ENCODE measurements around the gene WDR86. TPM values are rescaled to one million over a fixed set of nuclear protein-coding genes. Genes with fewer than 3 reads are reported as not detected.

WDR86 gene
- polyA plus RNA-seq, 1 donor from 2014 or later = 46.2 TPM

DNA sequence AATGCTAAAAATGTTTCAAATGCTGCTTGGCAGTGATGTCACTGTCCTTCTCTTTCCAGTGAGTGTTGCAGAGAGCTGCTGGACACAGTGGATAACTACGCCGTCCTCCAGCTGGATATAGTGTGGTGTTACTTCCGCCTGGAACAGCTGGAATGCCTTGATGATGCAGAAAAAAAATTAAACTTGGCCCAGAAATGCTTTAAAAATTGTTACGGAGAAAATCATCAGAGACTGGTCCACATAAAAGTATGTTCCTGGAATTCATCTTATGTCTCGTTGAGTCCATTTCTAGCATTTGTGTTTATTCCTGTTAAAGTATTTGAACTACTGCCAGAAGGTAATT, 43.0 kb downstream of the WDR86 start:
- Histone ChIP-seq H3K9me3 (ENCODE audit: low read length) (no peaks in the 10 kb centered on the region), H3K27ac (ENCODE audit: low read length) (no peak overlapping the region), H3K36me3 (ENCODE audit: insufficient read depth, low read length) (no peaks in the 10 kb centered on the region), H3K27me3 (ENCODE audit: insufficient read depth, low read depth, low read length) (no peaks in the 10 kb centered on the region), H2AFZ (ENCODE audit: low read depth, low read length) (no peak overlapping the region), H3K4me2 (ENCODE audit: low read length) (no peak overlapping the region), H3K79me2 (replicated peaks; ENCODE audit: insufficient read depth, low read length) (no peaks in the 10 kb centered on the region), H4K20me1 (ENCODE audit: insufficient read depth) (no peaks in the 10 kb centered on the region), H3K4me3 (ENCODE audit: low read length) (no peak overlapping the region), H3K9me2 (ENCODE audit: insufficient read depth, low read length) (no peaks in the 10 kb centered on the region), H3K9ac (ENCODE audit: low read length) (no peak overlapping the region), H3F3A (ENCODE audit: insufficient read depth, low read length, poor library complexity, severe bottlenecking) (no peaks in the 10 kb centered on the region)
- no peak for TF ChIP-seq SMC3 (conservative IDR thresholded peaks at IDR 0.05; ENCODE audit: poor library complexity)
- TF ChIP-seq POLR2AphosphoS5 (IDR thresholded peaks at IDR 0.05) = no peak
- TF ChIP-seq, protein P1, sequence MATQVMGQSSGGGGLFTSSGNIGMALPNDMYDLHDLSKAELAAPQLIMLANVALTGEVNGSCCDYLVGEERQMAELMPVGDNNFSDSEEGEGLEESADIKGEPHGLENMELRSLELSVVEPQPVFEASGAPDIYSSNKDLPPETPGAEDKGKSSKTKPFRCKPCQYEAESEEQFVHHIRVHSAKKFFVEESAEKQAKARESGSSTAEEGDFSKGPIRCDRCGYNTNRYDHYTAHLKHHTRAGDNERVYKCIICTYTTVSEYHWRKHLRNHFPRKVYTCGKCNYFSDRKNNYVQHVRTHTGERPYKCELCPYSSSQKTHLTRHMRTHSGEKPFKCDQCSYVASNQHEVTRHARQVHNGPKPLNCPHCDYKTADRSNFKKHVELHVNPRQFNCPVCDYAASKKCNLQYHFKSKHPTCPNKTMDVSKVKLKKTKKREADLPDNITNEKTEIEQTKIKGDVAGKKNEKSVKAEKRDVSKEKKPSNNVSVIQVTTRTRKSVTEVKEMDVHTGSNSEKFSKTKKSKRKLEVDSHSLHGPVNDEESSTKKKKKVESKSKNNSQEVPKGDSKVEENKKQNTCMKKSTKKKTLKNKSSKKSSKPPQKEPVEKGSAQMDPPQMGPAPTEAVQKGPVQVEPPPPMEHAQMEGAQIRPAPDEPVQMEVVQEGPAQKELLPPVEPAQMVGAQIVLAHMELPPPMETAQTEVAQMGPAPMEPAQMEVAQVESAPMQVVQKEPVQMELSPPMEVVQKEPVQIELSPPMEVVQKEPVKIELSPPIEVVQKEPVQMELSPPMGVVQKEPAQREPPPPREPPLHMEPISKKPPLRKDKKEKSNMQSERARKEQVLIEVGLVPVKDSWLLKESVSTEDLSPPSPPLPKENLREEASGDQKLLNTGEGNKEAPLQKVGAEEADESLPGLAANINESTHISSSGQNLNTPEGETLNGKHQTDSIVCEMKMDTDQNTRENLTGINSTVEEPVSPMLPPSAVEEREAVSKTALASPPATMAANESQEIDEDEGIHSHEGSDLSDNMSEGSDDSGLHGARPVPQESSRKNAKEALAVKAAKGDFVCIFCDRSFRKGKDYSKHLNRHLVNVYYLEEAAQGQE (IDR thresholded peaks at IDR 0.05; ENCODE audit: borderline replicate concordance) = no peak
- no peak for TF ChIP-seq CTCF (IDR thresholded peaks at IDR 0.05; ENCODE audit: poor library complexity, severe bottlenecking)
- no peak for TF ChIP-seq RAD21 (conservative IDR thresholded peaks at IDR 0.05)
- no peak for TF ChIP-seq EZH2 (IDR thresholded peaks at IDR 0.05; ENCODE audit: borderline replicate concordance, insufficient read depth, low read length, poor library complexity, severe bottlenecking)
- TF ChIP-seq EP300 (conservative IDR thresholded peaks at IDR 0.05; ENCODE audit: poor library complexity, severe bottlenecking) = no peak
- no peak for TF ChIP-seq TAF1 (IDR thresholded peaks at IDR 0.05; ENCODE audit: low read depth)
- TF ChIP-seq MXI1 (conservative IDR thresholded peaks at IDR 0.05; ENCODE audit: poor library complexity, severe bottlenecking) = no peak

GRCh38 chr7:151366166-151366879, 43.5 kb downstream of the WDR86 start:
- H3K79me2 ChIP-seq (replicated peaks; ENCODE audit: insufficient read depth, low read length) = no peaks in the 10 kb centered on the region
- no peaks in the 10 kb centered on the region for H4K20me1 ChIP-seq (ENCODE audit: insufficient read depth)
- no peak overlapping the region for H2AFZ ChIP-seq (ENCODE audit: low read depth, low read length)
- no peaks in the 10 kb centered on the region for H3K9me2 ChIP-seq (ENCODE audit: insufficient read depth, low read length)
- H3K27ac ChIP-seq (ENCODE audit: low read length) = no peak overlapping the region
- H3K36me3 ChIP-seq (ENCODE audit: insufficient read depth, low read length) = no peaks in the 10 kb centered on the region
- H3K4me3 ChIP-seq (ENCODE audit: low read length) = no peak overlapping the region
- no peaks in the 10 kb centered on the region for H3K9me3 ChIP-seq (ENCODE audit: low read length)
- no peaks in the 10 kb centered on the region for H3K27me3 ChIP-seq (ENCODE audit: insufficient read depth, low read depth, low read length)
- peak overlapping the region; percentile 1 for H3K9ac ChIP-seq (ENCODE audit: low read length)
- TF ChIP-seq SMC3 (conservative IDR thresholded peaks at IDR 0.05; ENCODE audit: poor library complexity) = no peak
- no peak for TF ChIP-seq CTCF (IDR thresholded peaks at IDR 0.05; ENCODE audit: poor library complexity, severe bottlenecking)
- no peak for TF ChIP-seq RAD21 (conservative IDR thresholded peaks at IDR 0.05)
- TF ChIP-seq, protein P1 (IDR thresholded peaks at IDR 0.05; ENCODE audit: borderline replicate concordance) = no peak
- TF ChIP-seq EP300 (conservative IDR thresholded peaks at IDR 0.05; ENCODE audit: poor library complexity, severe bottlenecking) = no peak
- TF ChIP-seq POLR2AphosphoS5 (IDR thresholded peaks at IDR 0.05) = no peak
- no peak for TF ChIP-seq EZH2 (IDR thresholded peaks at IDR 0.05; ENCODE audit: borderline replicate concordance, insufficient read depth, low read length, poor library complexity, severe bottlenecking)
- H3F3A ChIP-seq (ENCODE audit: insufficient read depth, low read length, poor library complexity, severe bottlenecking) = no peaks in the 10 kb centered on the region
- H3K4me2 ChIP-seq (ENCODE audit: low read length) = no peak overlapping the region

Data from neural cell (in vitro differentiated cells).